HepG2 (cell line): ENCODE measurements around the gene PLXNA4. TPM values are rescaled to one million over a fixed set of nuclear protein-coding genes. Genes with fewer than 3 reads are reported as not detected.

Experiments used
- ATAC-seq: fragments of 200-7000 bp; cut with Tn5 transposase; 3 replicates; pipeline ENCODE4 v1.9.1; 2020; ENCODE audit warnings: mild to moderate bottlenecking, moderate library complexity
- BruUV-seq: library from RNA; stranded (reverse); fragments of 400-500 nt; replicated peaks from 2 replicates; lab custom pipeline; 2021; lab: Mats Ljungman, UMichigan
- CTCF ChIA-PET: fragments of 300-600 bp; formaldehyde crosslinking; extraction: SDS; loops from one replicate; lab custom pipeline; 2021; ENCODE audit warnings: low total read pairs, inconsistent platforms, low intra/inter-chr PET ratio; lab: Yijun Ruan, JAX
- POLR2A ChIA-PET: fragments of 350-600 bp; sonication (Branson Sonifier 250); formaldehyde crosslinking; loops from one replicate; lab custom pipeline; 2020; ENCODE audit warnings: antibody characterized with exemption, inconsistent platforms; lab: Yijun Ruan, JAX
- DNase-seq: peaks from one replicate; pipeline ENCODE4 v3.0.0-alpha.2; 2015; ENCODE audit warnings: low spot score
- FAIRE-seq: peaks from 3 replicates; lab custom pipeline; 2011; peaks lifted over from hg19 to GRCh38; lab: Jason Lieb, UNC
- H2AFZ ChIP-seq: one replicate; pipeline ENCODE4 v1.6.1; 2011; ENCODE audit warnings: low read length, inconsistent platforms
- H3K27ac ChIP-seq: fragments of 300-600 bp; 3 replicates; pipeline ENCODE4 v1.8.0; 2011; ENCODE audit warnings: mixed run types, mild to moderate bottlenecking, mixed read lengths, low read length, inconsistent platforms; ENCODE audit not compliant: insufficient read depth; ENCODE audit errors: extremely low read length
- H3K27me3 ChIP-seq, 2 experiments: fragments of 200-600 bp in 1 of 2; 2 replicates in 1 of 2; 3 replicates in 1 of 2; pipeline versions ENCODE4 v1.6.0 to v1.8.0; 2011; ENCODE audit warnings: low read length in 2 of 2, mild to moderate bottlenecking in 2 of 2, moderate library complexity in 2 of 2, inconsistent platforms in 1 of 2; ENCODE audit not compliant: insufficient read depth in 2 of 2, control insufficient read depth in 1 of 2
- H3K36me3 ChIP-seq, 2 experiments: fragments of 200-600 bp in 1 of 2; replicated peaks in 1 of 2; 2 replicates in 1 of 2; 3 replicates in 1 of 2; pipeline versions ENCODE4 v1.5.1 to v1.8.0; 2011; ENCODE audit warnings: low read length in 2 of 2, inconsistent platforms in 1 of 2; ENCODE audit not compliant: insufficient read depth in 2 of 2, control insufficient read depth in 1 of 2
- H3K4me1 ChIP-seq: 2 replicates; pipeline ENCODE4 v1.5.1; 2012; ENCODE audit warnings: low read length, inconsistent platforms; ENCODE audit not compliant: insufficient read depth
- H3K4me2 ChIP-seq: 2 replicates; pipeline ENCODE4 v1.6.0; 2011; ENCODE audit warnings: low read depth, low read length, inconsistent platforms
- H3K4me3 ChIP-seq, 3 experiments: fragments of 200-600 bp in 1 of 3; sonication (generic), shearing (Covaris generic) in 1 of 3; replicated peaks in 1 of 3; 2 replicates each; pipeline ENCODE4 v1.5.1; 2011 to 2016; ENCODE audit warnings: low read length in 3 of 3, inconsistent platforms in 2 of 3, low read depth in 2 of 3, mild to moderate bottlenecking in 2 of 3, control low read depth in 1 of 3, mixed read lengths in 1 of 3; ENCODE audit not compliant: insufficient read depth in 1 of 3
- H3K79me2 ChIP-seq: one replicate; pipeline ENCODE4 v1.6.1; 2011; ENCODE audit warnings: low read length, inconsistent platforms; ENCODE audit not compliant: insufficient read depth
- H3K9ac ChIP-seq: 2 replicates; pipeline ENCODE4 v1.6.0; 2011; ENCODE audit warnings: mild to moderate bottlenecking, low read depth, low read length, inconsistent platforms; ENCODE audit not compliant: insufficient read depth
- H3K9me3 ChIP-seq: 2 replicates; pipeline ENCODE4 v1.5.1; 2012; ENCODE audit warnings: mild to moderate bottlenecking, low read length
- H4K20me1 ChIP-seq: 2 replicates; pipeline ENCODE4 v1.6.0; 2011; ENCODE audit warnings: inconsistent platforms, mild to moderate bottlenecking, low read length, moderate library complexity; ENCODE audit not compliant: insufficient read depth
- ZNF382 ChIP-seq: sonication (generic); formaldehyde crosslinking; IDR thresholded peaks from 2 replicates; pipeline ENCODE4 v1.5.0; 2020; ENCODE audit warnings: missing genetic modification reagents, mild to moderate bottlenecking, borderline replicate concordance
- ZNF652 ChIP-seq: IDR thresholded peaks from 2 replicates; pipeline ENCODE4 v1.6.1; 2016; ENCODE audit warnings: low read depth, borderline replicate concordance
- ZNF737 ChIP-seq: sonication (generic); formaldehyde crosslinking; IDR thresholded peaks from 2 replicates; pipeline ENCODE4 v1.5.0; 2020; ENCODE audit warnings: missing genetic modification reagents, mild to moderate bottlenecking, borderline replicate concordance
- WGBS: methylation state at CpG from one replicate; pipeline ENCODE4 v1.1.6; 2017; ENCODE audit warnings: low lambda C conversion rate; 5-methylcytosine and 5-hydroxymethylcytosine counted together
- in situ Hi-C: cut with HindIII; loops from 2 replicates; pipeline ENCODE4 v1.10.0; 2017; ENCODE audit warnings: low pct_unique_long_range_greater_than_20kb; ENCODE audit not compliant: extremely low pct_ligation_motif_present
- intact Hi-C: fragments of 100-400 bp; cut with micrococcal nuclease; formaldehyde crosslinking; loops from one replicate; pipeline ENCODE4 v1.10.0; 2022; ENCODE audit not compliant: unreplicated experiment
- polyA plus RNA-seq, 8 experiments: library from polyadenylated mRNA; depleted of rRNA in 3 of 8; stranded (reverse) in 7 of 8; unstranded in 1 of 8; fragments of >200 nt; fragmentation: Illumina TruSeq in 4 of 8; extraction: Trizol in 4 of 8; gene quantifications; 2 replicates each; pipeline versions ENCODE4 v1.2.1 to v1.2.3, GENCODE V29; 2011 to 2016; ENCODE audit warnings: low read depth in 4 of 8, missing spikeins in 1 of 8, mixed read lengths in 1 of 8; ENCODE audit not compliant: insufficient read depth in 1 of 8
- total RNA-seq, 5 experiments: library from RNA; depleted of rRNA; stranded (reverse); fragments of >200 nt; fragmentation: Illumina TruSeq; extraction: Trizol; gene quantifications; 2 replicates each; pipeline ENCODE4 v1.2.3, GENCODE V29; 2016; ENCODE audit warnings: low read depth in 1 of 5
- TF ChIP-seq, protein P1 (sequence below), 2 experiments: IDR thresholded peaks; 2 replicates each; pipeline ENCODE4 v1.6.1; 2011 to 2012; ENCODE audit warnings: low read length in 2 of 2, borderline replicate concordance in 1 of 2, low read depth in 1 of 2, mild to moderate bottlenecking in 1 of 2, moderate library complexity in 1 of 2
- TF ChIP-seq, protein P2 (sequence below): sonication (generic); formaldehyde crosslinking; IDR thresholded peaks from 2 replicates; pipeline ENCODE4 v1.5.0; 2020; ENCODE audit warnings: missing genetic modification reagents

Gene PLXNA4
- total and polyA plus RNA-seq, 2 of the 13 experiments (the other 11 are each of a cell fraction or from before 2014, with no cell fraction given) = 0.01 to 0.04 TPM

GRCh38 chr7:132269718-132270117, 306.6 kb downstream of the PLXNA4 start:
- Histone ChIP-seq H3K4me2 (no peak overlapping the region), H3K4me3 (no peak overlapping the region), H3K9me3 (no peaks in the 10 kb centered on the region), H2AFZ (no peak overlapping the region), H3K27me3 (no peaks in the 10 kb centered on the region), H3K9ac (no peak overlapping the region), H3K79me2 (no peaks in the 10 kb centered on the region), H4K20me1 (0 out of 2 replicates have a peak, but pooled peaks cover 3% of the 10 kb centered on the region), H3K4me1 (no peaks in the 10 kb centered on the region), H3K27ac (no peak overlapping the region), H3K36me3 (no peaks in the 10 kb centered on the region)
- FAIRE-seq = no peak
- ChIA-PET CTCF (no interaction called here), POLR2A (no interaction called here)
- ATAC-seq = no peak
- WGBS = 4% methylated on average over 5 of the region's 5 CpGs
- no TSS peak for BruUV-seq
- TF ChIP-seq, protein P1, sequence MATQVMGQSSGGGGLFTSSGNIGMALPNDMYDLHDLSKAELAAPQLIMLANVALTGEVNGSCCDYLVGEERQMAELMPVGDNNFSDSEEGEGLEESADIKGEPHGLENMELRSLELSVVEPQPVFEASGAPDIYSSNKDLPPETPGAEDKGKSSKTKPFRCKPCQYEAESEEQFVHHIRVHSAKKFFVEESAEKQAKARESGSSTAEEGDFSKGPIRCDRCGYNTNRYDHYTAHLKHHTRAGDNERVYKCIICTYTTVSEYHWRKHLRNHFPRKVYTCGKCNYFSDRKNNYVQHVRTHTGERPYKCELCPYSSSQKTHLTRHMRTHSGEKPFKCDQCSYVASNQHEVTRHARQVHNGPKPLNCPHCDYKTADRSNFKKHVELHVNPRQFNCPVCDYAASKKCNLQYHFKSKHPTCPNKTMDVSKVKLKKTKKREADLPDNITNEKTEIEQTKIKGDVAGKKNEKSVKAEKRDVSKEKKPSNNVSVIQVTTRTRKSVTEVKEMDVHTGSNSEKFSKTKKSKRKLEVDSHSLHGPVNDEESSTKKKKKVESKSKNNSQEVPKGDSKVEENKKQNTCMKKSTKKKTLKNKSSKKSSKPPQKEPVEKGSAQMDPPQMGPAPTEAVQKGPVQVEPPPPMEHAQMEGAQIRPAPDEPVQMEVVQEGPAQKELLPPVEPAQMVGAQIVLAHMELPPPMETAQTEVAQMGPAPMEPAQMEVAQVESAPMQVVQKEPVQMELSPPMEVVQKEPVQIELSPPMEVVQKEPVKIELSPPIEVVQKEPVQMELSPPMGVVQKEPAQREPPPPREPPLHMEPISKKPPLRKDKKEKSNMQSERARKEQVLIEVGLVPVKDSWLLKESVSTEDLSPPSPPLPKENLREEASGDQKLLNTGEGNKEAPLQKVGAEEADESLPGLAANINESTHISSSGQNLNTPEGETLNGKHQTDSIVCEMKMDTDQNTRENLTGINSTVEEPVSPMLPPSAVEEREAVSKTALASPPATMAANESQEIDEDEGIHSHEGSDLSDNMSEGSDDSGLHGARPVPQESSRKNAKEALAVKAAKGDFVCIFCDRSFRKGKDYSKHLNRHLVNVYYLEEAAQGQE (IDR thresholded peaks at IDR 0.05; ENCODE audit: borderline replicate concordance in 1 of 2, low read depth in 1 of 2, low read length in 2 of 2) = peak in 1 of 2 experiments; percentile 59; a peak in 2 of 4 replicates
- TF ChIP-seq ZNF737 (CRISPR knock-in tag) = no peak
- no peak for DNase-seq
- intact Hi-C loops = no loop called here
- in situ Hi-C loops = loop anchor here (25.0 kb wide), 1 partner anchor 582 kb away; no protein-coding TSS in a partner anchor

- H4K20me1 ChIP-seq = no peaks in the 10 kb centered on the region
- no peak for TF ChIP-seq ZNF382
- TF ChIP-seq, protein P2, sequence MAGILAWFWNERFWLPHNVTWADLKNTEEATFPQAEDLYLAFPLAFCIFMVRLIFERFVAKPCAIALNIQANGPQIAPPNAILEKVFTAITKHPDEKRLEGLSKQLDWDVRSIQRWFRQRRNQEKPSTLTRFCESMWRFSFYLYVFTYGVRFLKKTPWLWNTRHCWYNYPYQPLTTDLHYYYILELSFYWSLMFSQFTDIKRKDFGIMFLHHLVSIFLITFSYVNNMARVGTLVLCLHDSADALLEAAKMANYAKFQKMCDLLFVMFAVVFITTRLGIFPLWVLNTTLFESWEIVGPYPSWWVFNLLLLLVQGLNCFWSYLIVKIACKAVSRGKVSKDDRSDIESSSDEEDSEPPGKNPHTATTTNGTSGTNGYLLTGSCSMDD (CRISPR knock-in tag) = no peak
- no peak for TF ChIP-seq ZNF652 (CRISPR knock-in tag)
- TF ChIP-seq, all 625 proteins: peak for 0
- Histone ChIP-seq H3K79me2 (no peaks in the 10 kb centered on the region), H3K27me3 (peaks cover 0 to 14% of the 10 kb centered on the region in 2 experiments; a peak in 1 of 5 replicates), H3K27ac (no peak overlapping the region), H3K4me2 (no peak overlapping the region), H2AFZ (no peak overlapping the region), H3K4me3 (no peak overlapping the region), H3K4me1 (no peaks in the 10 kb centered on the region), H3K9me3 (no peaks in the 10 kb centered on the region), H3K9ac (no peak overlapping the region), H3K36me3 (no peaks in the 10 kb centered on the region)
- FAIRE-seq (no peak), ATAC-seq (no peak), DNase-seq (no peak)
- no TSS peak for BruUV-seq
- intact Hi-C loops (no loop called here), in situ Hi-C loops (loop anchor here (25.0 kb wide), 1 partner anchor 576 kb away; no protein-coding TSS in a partner anchor)
- ChIA-PET CTCF (no interaction called here), POLR2A (no interaction called here)
- WGBS = 0% methylated on average over 2 of the region's 4 CpGs
These were observed 313.1 kb downstream of the PLXNA4 start for GRCh38 chr7:132263151-132263550.
